Stimulated activated CD8-positive, alpha-beta memory T cell treated with anti-CD3 and anti-CD28 coated beads, Interleukin-12 subunit alpha, Interleukin-12 subunit beta, amount 100 ng/mL, for 4 hours (primary cell): ENCODE results near the gene SDR9C7.
"Not testable (repeated sequence)": the region's sequence is repeated elsewhere in the genome, so short reads cannot be mapped to it uniquely, and the experiment has no call there.

Experiments used
- DNase-seq: peaks from one replicate; pipeline ENCODE4 v3.0.0-alpha.2; 2020; ENCODE audit warnings: low read depth

The SDR9C7 gene

GRCh38 chr12:56916296-56916995 lies 17.8 kb downstream of the SDR9C7 start:
- DNase-seq = no peak

- DNase-seq = no peak
These were observed 19.5 kb downstream of the SDR9C7 start for GRCh38 chr12:56914724-56915123.

- no peak for DNase-seq
These were observed 20.0 kb downstream of the SDR9C7 start for GRCh38 chr12:56914256-56914655.

- not testable (repeated sequence) for DNase-seq
These were observed 24.8 kb downstream of the SDR9C7 start for GRCh38 chr12:56909403-56909802.

GRCh38 chr12:56908136-56908535 lies 26.1 kb downstream of the SDR9C7 start:
- no peak for DNase-seq

- DNase-seq = no peak
These were observed 28.4 kb downstream of the SDR9C7 start for GRCh38 chr12:56905852-56906251.

GRCh38 chr12:56903374-56903773 lies 30.8 kb downstream of the SDR9C7 start:
- no peak for DNase-seq

- DNase-seq = not testable (repeated sequence)
These were observed 32.9 kb downstream of the SDR9C7 start for GRCh38 chr12:56901313-56901712.

GRCh38 chr12:56900583-56900982 lies 33.6 kb downstream of the SDR9C7 start:
- DNase-seq = no peak

GRCh38 chr12:56898938-56899337 lies 35.3 kb downstream of the SDR9C7 start:
- DNase-seq = no peak

- DNase-seq = no peak
These were observed 36.3 kb downstream of the SDR9C7 start for GRCh38 chr12:56897844-56898361.

- DNase-seq = no peak
These were observed 38.1 kb downstream of the SDR9C7 start for GRCh38 chr12:56896082-56896481.

GRCh38 chr12:56894698-56895368 lies 39.4 kb downstream of the SDR9C7 start:
- DNase-seq = no peak

- not testable (repeated sequence) for DNase-seq
These were observed 42.3 kb downstream of the SDR9C7 start for GRCh38 chr12:56891885-56892284.

- no peak for DNase-seq
These were observed 47.9 kb downstream of the SDR9C7 start for GRCh38 chr12:56886319-56886718.

GRCh38 chr12:56885316-56885715 lies 48.9 kb downstream of the SDR9C7 start:
- DNase-seq = no peak

- DNase-seq = no peak
These were observed 49.8 kb downstream of the SDR9C7 start for GRCh38 chr12:56884421-56884820.

- DNase-seq = not testable (repeated sequence)
These were observed 51.8 kb downstream of the SDR9C7 start for GRCh38 chr12:56882407-56882806.

- no peak for DNase-seq
These were observed 53.8 kb downstream of the SDR9C7 start for GRCh38 chr12:56880125-56880992.

GRCh38 chr12:56879240-56880124 lies 54.7 kb downstream of the SDR9C7 start:
- DNase-seq = not testable (repeated sequence)

GRCh38 chr12:56878010-56878339 lies 56.2 kb downstream of the SDR9C7 start:
- DNase-seq = no peak
